ENCODE data around the gene DCAF12L1. TPM values are rescaled to one million over a fixed set of nuclear protein-coding genes. Genes with fewer than 3 reads are reported as not detected.

Gene DCAF12L1
- total and polyA plus RNA-seq, 9 of the 15 experiments (the other 6 are each of a cell fraction or from before 2014, with no cell fraction given), result not detected

Small RNA genes lying within 50 kb of the gene (small RNA-seq; reads per million reads assigned to genes)
- gene Z69908.1, result not detected
